HG03025 (cell line): ENCODE data around the gene HMX3.

Source experiments
- ATAC-seq: cut with Tn5 transposase; IDR thresholded peaks from one replicate; pipeline ENCODE4 v1.9.1; 2021; ENCODE audit warnings: mild to moderate bottlenecking, moderate library complexity; ENCODE audit not compliant: unreplicated experiment, low FRiP score

HMX3 gene

DNA sequence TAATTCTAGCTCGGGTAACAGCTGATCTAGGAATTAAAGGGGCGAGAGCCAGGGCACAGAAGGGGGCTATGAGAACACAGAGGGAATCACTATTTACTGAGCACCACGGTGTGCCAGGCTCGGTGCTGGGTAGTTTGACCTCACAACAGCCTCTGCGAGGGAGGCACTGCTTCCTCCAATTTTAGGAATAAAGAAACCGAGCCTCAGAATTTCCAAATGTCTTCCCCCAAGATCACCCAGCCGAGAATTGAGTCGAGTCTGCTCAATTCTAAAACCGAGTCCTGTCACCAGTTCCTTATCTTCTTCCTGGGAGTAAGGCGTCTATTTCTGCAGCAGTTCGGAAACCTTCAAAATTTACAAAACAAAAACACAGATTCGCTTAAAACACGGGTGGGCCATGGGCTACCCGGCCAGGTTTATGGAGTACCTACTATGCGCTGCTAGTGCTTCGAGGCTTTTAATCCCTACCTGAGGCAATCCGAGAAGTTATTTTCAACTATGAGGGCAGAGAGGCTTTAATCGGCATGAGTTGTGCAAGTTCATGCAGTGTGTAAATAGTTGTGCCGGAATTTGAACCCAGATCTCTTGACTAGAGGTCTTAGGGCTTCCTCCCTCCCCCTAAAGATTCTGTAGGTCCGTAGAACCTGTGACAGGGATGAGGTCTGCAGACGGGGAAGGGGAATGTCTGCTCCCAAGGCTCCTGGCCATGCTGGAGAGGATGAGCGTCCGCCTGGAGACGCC, 11.3 kb downstream of the HMX3 start:
- no peak for ATAC-seq

DNA sequence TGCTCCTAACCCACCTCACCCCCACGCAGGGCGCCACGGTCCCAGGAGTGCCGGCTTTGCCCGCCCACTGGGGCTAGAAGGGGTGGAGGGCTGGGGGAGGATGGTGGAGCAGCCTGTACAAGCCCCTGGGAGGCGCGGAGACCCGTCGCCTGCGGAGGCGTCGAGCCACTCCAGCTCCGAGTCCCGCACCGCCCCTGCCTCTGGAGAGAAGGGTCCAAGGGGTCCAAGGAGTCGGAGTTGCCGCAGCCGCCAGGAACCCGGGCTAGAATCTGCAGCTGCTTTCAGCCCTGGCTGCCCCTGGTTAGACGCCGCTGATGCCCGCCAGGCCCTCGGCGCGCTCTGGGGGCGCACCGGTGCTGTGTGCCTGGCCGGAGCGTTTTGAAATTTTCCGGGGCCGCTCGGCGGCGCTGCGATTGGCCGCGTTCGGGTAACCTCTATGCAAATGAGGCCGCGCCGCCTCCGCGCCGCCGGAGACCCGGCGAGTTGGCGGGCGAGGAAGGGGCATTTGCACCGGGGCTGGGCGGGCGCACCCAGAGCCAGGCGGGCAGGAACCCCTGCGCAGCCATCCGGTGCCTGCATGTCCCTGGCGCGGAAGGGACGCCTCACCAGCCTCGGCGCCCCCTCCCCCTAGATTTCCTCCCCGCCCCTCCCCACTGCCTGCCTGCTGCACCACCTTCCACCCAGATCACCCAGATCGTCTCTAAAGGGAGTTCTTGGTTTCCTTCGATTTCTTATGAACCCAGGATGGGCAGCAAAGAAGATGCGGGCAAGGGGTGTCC, 12.1 kb downstream of the HMX3 start, which contains the start of gene HMX2:
Gene HMX2, plus strand, starts transcription at position 502 of the 779 bp plus-strand sequence. Its CDS starts 243 bp downstream, at position 745.
- no peak for ATAC-seq

DNA sequence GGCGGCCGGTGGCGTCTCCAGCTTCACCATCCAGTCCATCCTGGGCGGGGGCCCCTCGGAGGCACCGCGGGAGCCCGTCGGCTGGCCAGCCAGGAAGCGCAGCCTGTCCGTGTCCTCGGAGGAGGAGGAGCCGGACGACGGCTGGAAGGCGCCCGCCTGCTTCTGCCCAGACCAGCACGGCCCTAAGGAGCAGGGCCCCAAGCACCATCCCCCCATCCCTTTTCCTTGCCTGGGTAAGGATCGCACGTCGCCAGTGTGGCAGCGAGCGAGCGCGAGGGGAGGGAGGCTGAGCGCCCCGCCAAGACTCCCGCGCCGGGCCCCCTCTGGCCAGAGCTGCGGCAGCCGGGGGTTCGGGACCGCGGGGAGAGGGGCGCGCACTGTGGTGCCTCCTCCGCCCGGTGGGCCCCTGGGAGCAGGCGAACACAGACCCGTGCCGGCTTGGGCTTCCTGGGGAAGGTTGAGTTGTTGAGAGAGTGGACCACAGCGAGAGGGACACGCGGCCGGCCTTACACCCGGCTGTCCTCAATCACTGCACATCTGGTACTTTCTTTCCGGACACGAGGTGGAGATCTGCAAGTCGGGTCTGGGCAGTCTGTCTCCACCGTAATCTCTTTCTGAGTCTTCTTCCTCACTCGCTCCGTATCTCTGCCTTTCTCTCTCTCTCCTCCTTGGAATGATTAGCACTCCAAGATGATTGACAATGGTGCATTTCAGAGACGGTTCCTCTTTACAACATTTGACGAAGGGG, 12.8 kb downstream of the HMX3 start:
- ATAC-seq, result no peak

DNA sequence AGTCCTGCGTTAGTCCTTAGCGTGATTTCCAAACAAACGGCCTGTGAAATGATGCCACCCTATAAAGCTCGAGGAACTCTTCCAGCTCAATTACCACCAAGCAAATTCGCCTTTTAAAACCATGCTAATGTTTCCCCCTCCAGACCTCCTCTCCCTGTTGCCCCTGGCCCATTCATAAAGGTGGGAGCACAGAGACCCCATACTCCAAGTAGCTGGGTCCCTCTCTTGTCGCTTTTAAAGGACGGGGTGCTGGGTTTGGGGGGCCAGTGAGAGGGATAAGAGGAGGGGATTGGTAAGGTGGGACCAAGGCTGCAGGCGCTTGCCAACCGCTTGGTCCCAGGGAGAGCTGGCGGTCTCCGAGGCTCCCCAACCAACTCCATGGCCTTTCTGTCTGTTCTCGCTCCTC, 13.4 kb downstream of the HMX3 start:
- no peak for ATAC-seq

DNA sequence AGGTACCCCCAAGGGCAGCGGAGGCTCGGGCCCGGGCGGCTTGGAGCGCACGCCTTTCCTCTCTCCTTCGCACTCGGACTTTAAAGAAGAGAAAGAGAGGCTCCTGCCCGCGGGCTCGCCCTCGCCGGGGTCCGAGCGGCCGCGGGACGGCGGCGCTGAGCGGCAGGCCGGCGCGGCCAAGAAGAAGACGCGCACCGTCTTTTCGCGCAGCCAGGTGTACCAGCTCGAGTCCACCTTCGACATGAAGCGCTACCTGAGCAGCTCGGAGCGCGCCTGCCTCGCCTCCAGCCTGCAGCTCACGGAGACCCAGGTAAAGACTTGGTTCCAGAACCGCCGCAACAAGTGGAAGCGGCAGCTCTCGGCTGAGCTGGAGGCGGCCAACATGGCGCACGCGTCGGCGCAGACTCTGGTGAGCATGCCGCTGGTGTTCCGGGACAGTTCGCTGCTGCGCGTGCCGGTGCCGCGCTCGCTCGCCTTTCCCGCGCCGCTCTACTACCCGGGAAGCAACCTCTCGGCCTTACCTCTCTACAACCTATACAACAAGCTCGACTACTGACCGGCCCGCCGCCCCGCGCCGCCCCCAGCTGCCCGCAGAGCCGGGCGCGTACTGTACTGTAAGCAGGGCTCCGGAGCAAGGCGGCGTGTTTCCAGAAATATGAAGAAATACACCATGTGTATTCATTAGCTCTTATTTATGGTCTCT, 13.9 kb downstream of the HMX3 start:
- no peak for ATAC-seq

DNA sequence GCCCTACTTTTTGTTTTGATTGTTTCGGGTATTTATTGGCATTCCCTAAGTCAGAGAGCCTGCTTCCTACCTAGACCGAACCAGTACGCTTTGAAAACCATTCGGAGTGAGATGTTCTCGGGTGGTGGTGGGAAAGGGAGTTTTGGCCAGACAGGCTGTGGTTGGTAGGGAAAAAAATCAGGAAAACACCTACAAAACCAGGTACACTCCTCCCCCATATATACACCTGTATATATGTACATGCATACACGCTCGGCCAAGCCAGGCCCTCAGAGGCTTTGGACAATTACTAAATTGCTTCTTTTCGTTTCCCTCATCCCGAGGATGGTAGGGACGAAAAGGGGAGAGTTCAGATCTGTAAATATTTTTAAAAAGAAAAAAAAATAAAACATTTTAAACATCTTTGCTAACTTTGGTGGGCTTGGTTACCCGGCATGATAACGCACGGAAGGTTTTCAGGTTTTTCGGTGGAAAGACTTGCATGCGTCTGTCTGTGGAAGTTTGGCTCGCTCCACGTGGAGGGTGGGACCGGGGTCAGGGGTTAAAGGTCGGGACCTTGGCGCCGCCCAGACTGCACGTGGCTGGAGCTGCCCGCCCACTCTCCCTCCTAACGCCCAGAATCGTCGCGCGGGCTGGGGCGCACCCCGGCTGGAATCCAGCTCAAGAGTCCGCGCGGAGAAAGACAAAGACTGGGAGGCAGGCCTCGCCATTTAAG, 14.7 kb downstream of the HMX3 start:
- ATAC-seq, result no peak

DNA sequence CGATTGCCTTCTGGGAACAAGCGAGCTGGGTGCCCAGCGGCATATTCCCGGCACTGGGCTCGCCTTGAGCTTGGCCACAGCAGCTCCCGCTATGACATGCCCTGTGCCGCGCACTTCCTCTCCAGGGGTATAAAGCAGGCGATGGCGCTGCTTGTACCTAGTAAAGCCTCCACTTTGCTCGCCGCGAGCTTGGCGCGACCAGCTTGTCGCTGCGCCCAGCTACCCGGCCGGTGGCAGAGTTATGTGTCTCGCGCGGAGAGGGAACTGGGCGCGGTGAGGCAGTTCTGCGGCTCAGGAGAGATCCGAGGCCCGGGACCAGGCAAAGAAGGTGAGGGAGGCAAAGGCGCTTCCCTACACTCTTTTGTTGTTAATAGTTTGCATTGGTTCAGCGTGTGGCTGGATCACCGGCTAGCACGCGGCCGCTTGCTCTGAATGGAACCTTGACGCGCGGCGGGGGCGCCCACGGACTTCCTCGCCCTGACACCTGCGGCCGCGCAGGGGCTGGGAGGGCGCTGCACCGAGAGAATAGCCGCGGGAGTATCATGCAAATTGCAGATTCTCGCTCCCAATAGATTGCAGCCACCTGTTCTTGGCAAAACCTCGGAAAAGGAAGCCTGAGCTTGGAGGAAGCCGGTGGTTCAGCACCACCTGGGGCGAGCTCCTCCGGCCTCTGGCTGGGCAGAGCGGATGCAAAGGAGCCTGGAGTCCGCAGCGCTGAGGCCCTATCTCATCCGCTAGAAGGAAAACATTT, 15.4 kb downstream of the HMX3 start:
- ATAC-seq, result no peak

DNA sequence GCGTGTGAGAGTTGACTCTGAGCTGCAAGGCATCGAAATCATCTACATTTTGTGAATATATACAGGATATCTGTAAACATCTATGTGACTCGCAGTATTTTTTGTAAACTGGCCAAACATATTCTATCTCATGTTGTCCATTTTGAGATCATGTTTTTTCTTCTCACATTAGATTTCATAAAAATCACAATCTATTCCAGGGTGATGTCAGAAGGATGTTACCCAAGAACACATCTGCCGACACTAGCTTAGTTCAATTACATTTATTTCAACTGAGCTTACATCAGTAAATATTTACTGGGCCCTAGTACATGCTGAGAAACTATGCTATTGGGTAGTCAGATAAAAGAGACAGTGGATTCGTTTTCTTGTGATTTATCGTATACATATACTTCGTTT, 16.0 kb downstream of the HMX3 start:
- ATAC-seq, result no peak

DNA sequence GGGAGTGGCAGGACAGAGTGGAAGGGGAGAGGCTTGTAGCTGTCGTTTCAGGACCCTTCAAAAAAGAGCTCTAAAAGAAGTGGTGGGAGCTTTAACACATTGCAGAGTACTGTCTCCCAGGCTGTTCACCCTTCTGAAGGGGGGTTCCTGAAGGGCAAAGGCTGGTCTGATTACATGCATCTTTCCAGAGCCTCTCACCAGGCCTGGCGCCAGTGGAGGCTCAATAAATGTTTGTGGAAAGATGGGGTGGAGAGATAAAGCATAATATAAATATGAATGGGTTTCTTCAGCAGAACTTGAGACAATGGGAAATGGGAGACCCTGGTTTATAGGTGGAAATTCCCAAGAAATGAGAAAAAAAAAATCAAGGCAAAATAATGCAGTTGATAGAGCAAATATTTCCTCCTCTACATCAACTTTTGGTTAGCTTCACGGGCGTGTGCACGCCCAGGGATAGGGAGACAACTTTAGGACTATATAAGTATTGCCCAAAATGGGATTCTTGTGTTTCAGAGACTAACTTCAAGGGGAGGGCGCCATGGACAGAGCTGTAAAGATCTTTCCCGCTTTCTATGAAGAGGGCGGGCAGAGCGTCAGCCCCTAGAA, 17.8 kb downstream of the HMX3 start:
- no peak for ATAC-seq

DNA sequence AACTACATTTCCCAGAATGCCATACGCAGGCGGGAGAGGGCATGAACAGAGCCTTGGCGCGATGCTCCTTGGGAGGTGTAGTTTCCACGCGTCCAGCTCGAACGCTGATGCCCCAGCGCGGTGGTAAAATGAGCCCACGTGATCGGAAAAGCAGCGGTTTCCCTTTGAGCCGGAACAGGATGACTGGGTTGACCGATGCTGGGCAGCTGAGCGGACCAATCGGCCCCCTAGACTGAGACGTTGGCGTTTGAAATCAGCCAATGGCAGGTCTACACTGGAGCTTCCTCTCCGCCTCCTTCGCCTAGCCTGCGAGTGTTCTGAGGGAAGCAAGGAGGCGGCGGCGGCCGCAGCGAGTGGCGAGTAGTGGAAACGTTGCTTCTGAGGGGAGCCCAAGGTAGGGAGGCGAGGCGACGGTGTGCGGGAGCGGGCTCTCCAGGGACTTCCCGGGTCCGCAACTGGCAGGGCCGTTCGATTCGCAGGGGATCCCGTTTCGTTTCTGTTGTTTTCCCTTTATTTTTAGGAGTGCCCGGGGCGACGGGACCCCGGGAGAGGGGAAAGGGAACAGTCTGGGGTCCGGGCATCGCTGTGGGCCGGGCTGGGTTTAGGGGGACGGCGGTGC, 18.4 kb downstream of the HMX3 start, which contains the start of gene BUB3:
Gene BUB3, plus strand, starts transcription at position 311 of the 619 bp plus-strand sequence. CDS start 516 bp downstream, outside the sequence.
- peak; percentile 88 for ATAC-seq

DNA sequence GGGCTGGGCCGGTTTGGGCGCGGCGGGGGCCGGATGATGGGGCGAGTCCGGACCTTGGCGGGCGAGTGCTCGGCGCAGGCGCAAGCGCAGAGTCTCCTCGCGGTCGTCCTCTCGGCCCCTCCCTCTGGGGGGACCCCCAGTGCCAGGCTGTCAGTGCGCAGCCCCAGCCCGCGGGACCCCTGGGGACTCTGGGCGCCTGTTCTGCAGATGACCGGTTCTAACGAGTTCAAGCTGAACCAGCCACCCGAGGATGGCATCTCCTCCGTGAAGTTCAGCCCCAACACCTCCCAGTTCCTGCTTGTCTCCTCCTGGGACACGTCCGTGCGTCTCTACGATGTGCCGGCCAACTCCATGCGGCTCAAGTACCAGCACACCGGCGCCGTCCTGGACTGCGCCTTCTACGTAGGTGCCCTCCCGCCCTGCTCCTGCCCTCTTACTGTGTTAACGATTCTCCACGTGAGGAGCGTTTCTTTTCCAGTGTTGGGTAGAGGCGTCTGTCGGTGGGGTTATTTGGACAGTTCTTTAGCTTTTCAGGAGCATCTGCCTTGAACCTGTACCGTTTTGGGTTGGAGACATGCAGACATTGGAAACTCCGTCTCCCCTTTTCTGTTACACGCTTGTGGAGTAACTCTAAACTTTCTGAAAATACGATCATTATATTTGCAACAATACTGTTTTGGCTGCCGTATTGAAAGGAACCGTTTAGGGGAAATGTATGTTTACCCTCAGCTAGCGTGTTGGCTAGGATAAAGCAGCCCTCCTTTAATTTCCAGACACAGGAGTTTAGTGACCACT, 19.1 kb downstream of the HMX3 start:
- ATAC-seq, result peak; percentile 30

DNA sequence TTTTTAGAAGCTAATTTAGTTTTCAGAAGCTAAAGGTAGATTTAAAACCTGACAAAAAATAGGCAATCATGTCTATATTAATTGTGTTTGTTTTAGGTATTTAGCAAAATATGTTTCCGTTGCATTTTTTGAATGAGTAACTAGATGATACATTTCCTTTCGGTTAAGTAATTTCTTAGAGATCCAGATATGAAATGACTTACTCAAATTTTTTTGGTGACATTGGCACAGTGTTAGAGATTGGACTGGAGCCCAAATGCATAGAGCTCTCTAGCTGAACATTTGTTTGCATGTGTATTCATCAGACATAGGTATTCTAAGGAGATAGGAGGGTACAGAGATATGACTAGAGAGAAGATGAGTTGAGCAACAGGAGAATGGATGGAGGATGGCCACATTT, 20.3 kb downstream of the HMX3 start:
- no peak for ATAC-seq

DNA sequence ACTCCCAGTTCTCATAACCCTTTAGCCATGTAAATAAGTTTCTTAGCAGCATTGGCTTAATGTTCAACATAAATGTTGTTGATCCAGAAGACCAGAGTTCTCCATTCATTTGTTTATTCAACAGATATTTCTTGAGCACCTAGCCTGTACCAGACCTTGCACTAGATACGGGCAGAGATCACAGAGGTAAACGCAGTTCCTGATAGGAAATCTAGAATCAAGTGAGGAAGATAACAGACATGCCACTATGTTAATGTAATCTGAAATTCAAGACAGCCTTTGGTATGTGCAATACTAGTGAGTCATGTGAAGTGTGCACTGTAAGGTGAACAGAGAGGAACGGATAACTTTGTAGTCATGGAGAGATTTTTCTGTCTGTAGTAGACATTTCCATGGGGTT, 21.4 kb downstream of the HMX3 start:
- ATAC-seq, result no peak

DNA sequence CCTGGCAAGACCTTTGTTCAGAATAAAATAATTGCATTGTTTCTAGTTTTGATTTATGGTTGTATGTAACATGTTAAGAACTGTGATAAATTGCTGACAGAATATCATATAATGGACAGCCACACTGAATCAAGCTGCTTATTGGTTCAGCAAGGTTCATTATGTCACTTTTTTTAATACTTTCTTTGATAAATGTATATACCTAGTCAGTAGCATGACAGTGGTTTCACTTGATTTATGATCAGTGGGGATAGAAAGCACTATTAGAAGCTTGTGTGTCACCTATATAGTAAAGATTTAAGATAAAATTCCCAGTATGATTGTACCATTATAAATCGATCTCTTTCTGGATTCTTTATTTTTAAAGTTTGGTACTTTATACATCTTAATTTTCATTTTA, 22.9 kb downstream of the HMX3 start:
- ATAC-seq, result no peak

DNA sequence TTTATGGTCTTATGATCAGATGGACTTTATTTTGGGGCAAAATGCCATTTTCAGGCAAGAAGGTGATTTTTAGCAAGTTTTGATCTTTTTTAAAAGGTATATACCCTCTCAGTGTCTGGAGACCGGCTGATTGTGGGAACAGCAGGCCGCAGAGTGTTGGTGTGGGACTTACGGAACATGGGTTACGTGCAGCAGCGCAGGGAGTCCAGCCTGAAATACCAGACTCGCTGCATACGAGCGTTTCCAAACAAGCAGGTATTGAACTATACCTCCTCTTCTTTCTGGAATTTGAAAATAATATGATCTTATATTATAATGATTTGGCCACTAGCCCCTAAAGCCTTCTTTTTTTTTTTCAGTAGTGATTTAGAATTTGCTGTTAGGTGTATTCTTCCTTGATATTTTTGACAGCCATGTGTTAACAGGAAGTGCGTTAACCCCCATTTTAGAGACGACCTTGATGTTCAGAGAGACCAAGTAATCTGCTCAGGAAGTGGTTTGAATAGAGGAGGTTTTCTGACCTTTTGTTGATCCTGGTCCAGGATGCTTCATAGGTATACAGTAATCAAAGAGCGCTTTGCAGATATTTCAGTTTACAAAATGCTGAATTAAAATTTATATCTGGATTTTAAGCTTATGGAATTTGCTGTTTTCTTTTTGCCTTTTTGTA, 24.7 kb downstream of the HMX3 start:
- ATAC-seq, result no peak

DNA sequence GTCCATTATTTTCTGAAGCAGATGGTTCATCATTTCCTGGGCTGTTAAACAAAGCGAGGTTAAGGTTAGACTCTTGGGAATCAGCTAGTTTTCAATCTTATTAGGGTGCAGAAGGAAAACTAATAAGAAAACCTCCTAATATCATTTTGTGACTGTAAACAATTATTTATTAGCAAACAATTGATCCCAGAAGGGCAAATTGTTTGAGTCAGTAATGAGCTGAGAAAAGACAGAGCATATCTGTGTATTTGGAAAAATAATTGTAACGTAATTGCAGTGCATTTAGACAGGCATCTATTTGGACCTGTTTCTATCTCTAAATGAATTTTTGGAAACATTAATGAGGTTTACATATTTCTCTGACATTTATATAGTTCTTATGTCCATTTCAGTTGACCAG, 28.5 kb downstream of the HMX3 start:
- no peak for ATAC-seq

DNA sequence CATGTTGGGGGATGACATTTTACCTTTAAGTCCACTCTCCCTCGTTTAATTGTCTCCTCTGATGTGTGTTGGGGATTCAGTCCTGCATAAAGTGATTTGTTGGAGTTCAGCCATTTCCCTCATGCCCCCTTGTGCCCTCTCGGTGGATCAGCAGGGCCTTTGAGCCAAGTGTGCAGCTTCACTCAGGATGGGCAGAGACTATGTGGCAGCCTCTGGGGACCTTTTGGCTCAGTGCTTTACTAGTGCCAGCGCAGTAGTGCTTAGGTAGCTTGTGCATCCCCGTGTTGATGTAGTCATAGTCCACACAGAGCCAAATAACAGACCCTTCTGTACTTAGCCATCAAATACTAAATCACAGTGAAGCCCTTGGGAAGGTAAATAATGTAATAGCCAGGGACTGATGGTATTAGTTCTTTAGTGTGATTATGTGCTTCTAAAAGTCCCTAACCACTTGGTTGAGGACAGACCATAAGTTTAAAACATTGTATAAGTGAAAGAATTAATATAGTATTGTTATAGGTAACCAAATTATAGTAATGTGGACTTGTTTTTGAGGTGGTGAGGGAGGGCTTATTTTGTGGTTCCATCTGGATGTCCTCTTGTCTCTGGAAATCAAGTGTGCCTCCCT, 29.8 kb downstream of the HMX3 start:
- ATAC-seq, result no peak
